ENCODE results near the gene PLCL2.
"Not testable (repeated sequence)": the region's sequence is repeated elsewhere in the genome, so short reads cannot be mapped to it uniquely, and the experiment has no call there.

Gene PLCL2

GRCh38 chr3:17079933-17080332 lies 195.2 kb downstream of the PLCL2 start:
- DNase-seq, result no peak

- DNase-seq, result no peak
Observed at GRCh38 chr3:17081520-17081919, 196.8 kb downstream of the PLCL2 start.

- DNase-seq, result no peak
Observed at GRCh38 chr3:17087509-17087908, 202.8 kb downstream of the PLCL2 start.

GRCh38 chr3:17088017-17088416 lies 203.3 kb downstream of the PLCL2 start:
- DNase-seq, result no peak

DNA sequence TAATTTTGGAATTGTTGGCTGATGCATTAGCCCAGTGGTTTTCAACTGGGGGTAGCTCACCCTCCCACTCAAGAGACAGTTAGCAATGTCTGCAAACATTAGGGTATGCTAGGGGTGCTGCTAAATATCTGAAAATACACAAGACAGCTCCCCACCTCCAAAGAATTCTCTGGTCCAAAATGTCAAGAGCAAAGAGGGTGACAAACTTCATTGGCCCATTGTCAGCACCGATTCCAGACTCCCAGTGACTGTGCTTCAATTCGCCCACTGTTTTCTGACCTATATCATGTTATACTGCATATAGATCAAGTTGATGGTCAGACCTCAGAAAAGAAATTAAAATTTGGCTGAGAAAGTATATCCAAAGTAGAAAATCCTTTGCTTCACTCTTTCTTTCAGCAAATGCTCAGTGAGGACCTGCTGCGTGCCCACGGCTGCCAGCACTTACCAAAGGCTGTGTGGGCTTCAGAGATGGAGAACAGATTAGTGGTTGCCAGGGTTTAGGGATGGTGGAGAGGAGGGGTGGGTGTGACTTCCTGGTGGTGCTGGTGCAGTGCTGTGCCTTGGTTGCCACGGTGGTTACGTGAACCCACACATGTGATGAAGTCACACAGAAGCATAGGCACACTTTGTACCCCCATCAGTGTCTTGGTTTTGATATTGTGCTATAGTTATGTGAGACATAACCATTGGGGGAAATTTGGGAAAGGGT lies 204.0 kb downstream of the PLCL2 start:
- DNase-seq, result no peak

GRCh38 chr3:17089314-17089700 lies 204.6 kb downstream of the PLCL2 start:
- no peak for DNase-seq

- DNase-seq, result peak; percentile 17
Observed at GRCh38 chr3:17090280-17090983, 205.7 kb downstream of the PLCL2 start.

DNA sequence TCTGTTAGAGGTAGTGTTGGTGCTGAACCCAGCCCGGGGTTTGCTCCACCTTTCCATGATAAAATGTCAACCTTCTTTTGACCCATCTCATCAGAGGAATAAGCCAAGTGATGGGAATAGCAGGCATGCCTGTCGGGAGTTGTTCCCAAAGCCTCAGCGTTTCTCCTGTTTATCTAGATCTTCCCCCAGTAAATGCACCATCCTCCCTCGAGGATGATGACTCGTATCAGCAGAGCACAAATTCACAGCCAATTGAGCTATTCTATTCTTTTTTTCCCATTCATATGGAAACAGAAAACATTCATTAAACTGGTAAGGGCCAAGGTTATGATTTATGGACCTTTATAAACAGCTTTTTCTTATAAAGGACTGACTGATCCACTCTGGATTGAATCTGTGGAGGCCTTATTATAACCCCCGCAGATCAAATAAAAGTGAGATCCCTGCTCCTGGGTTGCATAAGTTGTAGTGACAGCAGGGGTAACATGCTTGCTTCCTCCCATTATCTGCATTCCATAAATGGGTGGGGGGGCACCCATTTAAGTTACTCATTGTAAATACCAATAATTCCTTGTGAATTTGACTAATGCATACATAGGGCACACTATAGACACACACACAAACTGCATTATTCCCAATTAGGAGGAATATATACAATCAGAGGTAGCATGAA lies 207.3 kb downstream of the PLCL2 start:
- DNase-seq, result peak; percentile 69

GRCh38 chr3:17092583-17092933 lies 207.8 kb downstream of the PLCL2 start:
- DNase-seq, result no peak

DNA sequence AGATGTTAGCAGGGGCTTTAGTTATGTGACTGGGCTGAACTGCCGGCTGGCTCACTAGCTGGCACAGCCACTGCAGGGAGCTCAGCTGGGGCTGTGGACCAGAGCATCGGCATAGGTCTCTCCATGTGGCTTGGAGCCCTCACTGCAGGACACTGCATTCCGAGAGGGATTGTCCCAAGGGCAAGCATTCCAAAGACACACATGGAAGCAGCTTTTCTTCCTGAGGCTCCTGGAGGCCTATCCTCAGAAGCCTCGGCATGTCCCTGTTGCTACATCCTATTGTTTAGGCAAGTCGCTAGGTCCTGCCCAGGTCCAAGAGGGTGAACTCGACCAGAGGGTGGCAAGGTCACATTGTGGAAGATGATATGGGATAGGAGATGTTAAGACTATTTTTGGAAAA lies 209.8 kb downstream of the PLCL2 start:
- peak; percentile 71 for DNase-seq

DNA sequence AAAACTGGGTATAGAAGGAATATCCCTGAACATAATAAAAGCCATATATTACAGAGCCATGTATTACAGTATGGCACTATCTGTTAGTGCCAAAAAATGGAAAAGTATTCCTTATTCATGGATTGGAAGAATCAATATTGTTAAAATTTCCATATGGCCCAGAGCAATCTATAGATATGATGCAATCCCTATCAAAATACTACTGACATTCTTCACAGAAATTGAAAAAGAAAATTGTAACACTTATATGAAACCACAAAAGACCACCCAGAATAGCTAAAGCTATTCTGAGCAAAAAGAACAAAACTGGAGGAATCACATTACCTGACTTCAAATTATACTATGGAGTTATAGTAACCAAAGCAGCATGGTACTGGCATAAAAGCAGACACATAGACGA lies 218.8 kb downstream of the PLCL2 start:
- DNase-seq, result no peak

- not testable (repeated sequence) for DNase-seq
Observed at GRCh38 chr3:17106801-17107200, 222.0 kb downstream of the PLCL2 start.

- DNase-seq, result no peak
Observed at GRCh38 chr3:17110660-17111396, 226.1 kb downstream of the PLCL2 start.

DNA sequence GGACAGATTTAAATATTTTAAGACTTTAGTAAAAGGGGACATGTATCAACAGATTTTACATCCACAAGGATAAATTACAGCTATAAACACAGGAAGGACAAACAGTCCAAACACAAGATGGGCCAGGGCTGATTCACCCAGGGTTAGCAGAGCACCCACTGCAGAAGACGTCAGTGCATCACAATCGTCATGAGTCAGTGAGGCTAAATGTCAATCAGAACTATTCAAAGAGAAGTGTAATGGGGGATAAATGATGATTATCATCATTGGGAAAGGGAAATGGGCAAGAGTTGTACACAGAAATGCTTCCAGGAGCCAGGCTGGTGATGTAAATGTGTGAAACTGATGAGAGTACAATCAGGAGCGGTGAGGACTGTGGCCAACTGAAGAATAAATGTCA lies 226.8 kb downstream of the PLCL2 start:
- DNase-seq, result no peak

GRCh38 chr3:17115186-17115585 lies 230.4 kb downstream of the PLCL2 start:
- no peak for DNase-seq

- DNase-seq, result no peak
Observed at GRCh38 chr3:17116007-17116600, 231.3 kb downstream of the PLCL2 start.

DNA sequence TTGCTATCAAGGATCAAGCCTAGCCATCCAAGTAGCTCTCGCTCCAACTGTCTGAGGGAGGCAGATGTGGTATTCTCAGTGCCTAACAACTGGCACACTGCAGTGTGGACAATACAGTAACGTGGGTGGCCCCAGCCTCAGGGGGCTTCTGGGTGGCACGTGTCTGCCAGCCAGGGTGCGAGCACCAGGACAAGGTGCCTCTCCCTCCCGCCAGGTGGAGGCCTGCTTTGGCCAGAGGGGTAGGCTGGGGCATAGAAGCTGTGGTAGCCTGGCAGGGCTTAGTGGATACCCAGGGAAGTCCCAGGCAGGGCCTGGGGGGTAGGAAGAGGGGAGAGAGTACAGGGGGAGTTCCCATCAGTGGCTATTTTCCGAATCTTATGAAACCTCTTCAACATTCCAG lies 234.0 kb downstream of the PLCL2 start:
- no peak for DNase-seq

DNA sequence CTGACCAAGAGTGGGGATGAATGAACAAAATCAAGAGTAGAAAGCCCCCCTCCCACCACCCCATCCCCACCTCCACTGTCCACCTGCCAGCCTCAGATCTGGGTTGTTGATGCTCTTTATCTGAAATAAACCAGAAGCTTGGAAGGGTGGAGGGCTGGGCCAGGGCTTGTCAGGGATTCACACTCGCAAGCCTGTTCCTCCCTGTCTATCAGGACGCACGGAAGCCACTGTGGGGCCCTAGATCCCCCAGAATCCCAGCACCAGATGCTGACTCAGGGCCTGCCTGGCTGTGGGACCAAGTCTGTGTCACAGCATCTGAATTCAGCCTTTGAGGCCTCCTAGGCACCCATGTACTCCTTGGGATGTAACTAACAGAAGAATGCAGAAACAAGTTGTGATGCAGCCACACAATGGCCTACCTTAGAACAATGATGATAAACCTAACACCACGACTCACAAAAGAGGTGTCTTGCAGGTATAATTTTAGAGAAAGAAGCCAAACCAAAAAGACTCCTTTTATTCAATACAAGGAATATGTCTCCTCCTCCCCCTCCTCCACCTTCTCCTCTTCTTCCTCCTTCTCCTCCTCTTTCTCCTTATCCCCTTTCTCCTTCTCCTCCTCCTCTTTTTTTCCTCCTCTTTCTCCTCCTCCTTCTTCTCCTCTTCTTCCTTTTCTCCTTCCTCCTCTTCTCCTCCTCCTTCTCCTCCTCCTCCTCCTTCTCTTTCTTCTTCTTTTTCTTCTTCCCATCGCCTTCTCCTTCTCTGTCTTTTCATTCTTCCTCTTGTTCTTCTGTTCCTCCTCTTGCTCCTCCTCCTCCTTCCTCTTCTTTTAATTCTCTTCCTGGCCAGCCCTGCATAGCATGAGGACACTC lies 234.7 kb downstream of the PLCL2 start:
- DNase-seq, result no peak

GRCh38 chr3:17120115-17120514 lies 235.4 kb downstream of the PLCL2 start:
- no peak for DNase-seq

DNA sequence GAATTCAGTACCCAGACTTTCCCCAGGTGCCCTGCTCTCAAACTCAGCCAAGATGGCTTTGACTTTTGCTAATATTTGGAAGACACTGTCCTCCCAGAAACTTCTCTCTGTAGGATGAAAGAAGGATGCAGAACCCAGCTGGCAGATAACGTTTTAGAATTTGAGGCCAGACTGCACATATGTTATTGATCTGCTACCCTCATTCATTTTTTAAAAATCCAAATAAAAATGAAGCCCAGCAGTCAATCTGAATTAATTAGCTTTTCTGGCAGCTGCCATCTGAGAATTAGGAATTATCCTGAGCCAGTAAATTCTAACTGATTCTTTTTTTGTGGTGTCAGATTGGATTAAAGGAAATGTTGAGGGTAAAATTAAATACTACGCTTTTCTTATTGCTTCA lies 236.6 kb downstream of the PLCL2 start:
- no peak for DNase-seq

- no peak for DNase-seq
Observed at GRCh38 chr3:17122758-17123157, 238.0 kb downstream of the PLCL2 start.

Measured in fibroblast of skin of scalp (primary cell).